ENCODE measurements around the gene DUSP22. TPM values are rescaled to one million over a fixed set of nuclear protein-coding genes. Genes with fewer than 3 reads are reported as not detected.
"Not testable (repeated sequence)": the region's sequence is repeated elsewhere in the genome, so short reads cannot be mapped to it uniquely, and the experiment has no call there.

Gene DUSP22
- total and polyA plus RNA-seq, 4 donors = 9.5 to 31.0 (median 20.1) TPM

- no peak for TF ChIP-seq ZBTB33 (IDR thresholded peaks at IDR 0.05)
- TF ChIP-seq NR2F2 (IDR thresholded peaks at IDR 0.05) = no peak
- TF ChIP-seq JUND (IDR thresholded peaks at IDR 0.05) = no peak
- no peak for TF ChIP-seq SP1 (IDR thresholded peaks at IDR 0.05)
- no peak for TF ChIP-seq FOXA2 (IDR thresholded peaks at IDR 0.05)
These were observed 84.7 kb downstream of the DUSP22 start (continued) for GRCh38 chr6:376827-377640.

GRCh38 chr6:377641-378020 is 85.3 kb downstream of the DUSP22 start:
- H3K36me3 ChIP-seq (ENCODE audit: control insufficient read depth in 4 of 4, insufficient read depth in 3 of 4, low read depth in 1 of 4, low read length in 3 of 4); H3K27ac ChIP-seq (ENCODE audit: low read depth in 1 of 2, low read length in 2 of 2); H3K4me3 ChIP-seq (ENCODE audit: low read depth in 1 of 3, low read length in 3 of 3); H3K9me3 ChIP-seq (ENCODE audit: control insufficient read depth in 4 of 4, low read length in 3 of 4); DNase-seq (ENCODE audit: low spot score); H3K27me3 ChIP-seq (ENCODE audit: control insufficient read depth in 4 of 4, insufficient read depth in 4 of 4, low read length in 3 of 4); H3K9ac ChIP-seq (ENCODE audit: low read depth in 1 of 2, low read length in 2 of 2); H3K4me1 ChIP-seq (ENCODE audit: control insufficient read depth in 4 of 4, insufficient read depth in 4 of 4, low read length in 3 of 4): not testable (repeated sequence)
- WGBS = 86% methylated on average over 13 of the region's 13 CpGs

GRCh38 chr6:378090-378957 is 86.0 kb downstream of the DUSP22 start:
- TF ChIP-seq FOXA2 (IDR thresholded peaks at IDR 0.05) (no peak), ZBTB33 (IDR thresholded peaks at IDR 0.05) (no peak), RAD21 (IDR thresholded peaks at IDR 0.05) (no peak), GABPA (IDR thresholded peaks at IDR 0.05 in 1 of 2, conservative IDR thresholded peaks at IDR 0.05 in 1 of 2) (no peak), JUND (IDR thresholded peaks at IDR 0.05) (no peak), FOXA1 (IDR thresholded peaks at IDR 0.05) (no peak), MAX (IDR thresholded peaks at IDR 0.05) (no peak)
- Histone ChIP-seq H3K27me3 (ENCODE audit: control insufficient read depth in 4 of 4, insufficient read depth in 4 of 4, low read length in 3 of 4) (no peaks in the 10 kb centered on the region), H3K4me3 (ENCODE audit: low read depth in 1 of 3, low read length in 3 of 3) (no peak overlapping the region), H3K27ac (ENCODE audit: low read depth in 1 of 2, low read length in 2 of 2) (no peak overlapping the region), H3K36me3 (ENCODE audit: control insufficient read depth in 4 of 4, insufficient read depth in 3 of 4, low read depth in 1 of 4, low read length in 3 of 4) (no peaks in the 10 kb centered on the region), H3K4me1 (ENCODE audit: control insufficient read depth in 4 of 4, insufficient read depth in 4 of 4, low read length in 3 of 4) (no peaks in the 10 kb centered on the region), H3K9ac (ENCODE audit: low read depth in 1 of 2, low read length in 2 of 2) (no peak overlapping the region), H3K9me3 (ENCODE audit: control insufficient read depth in 4 of 4, low read length in 3 of 4) (no peaks in the 10 kb centered on the region)
- WGBS = 87% methylated on average over 24 of the region's 24 CpGs
- DNase-seq (ENCODE audit: low spot score) = no peak
